ENCODE measurements around the gene SPNS3. TPM values are rescaled to one million over a fixed set of nuclear protein-coding genes. Genes with fewer than 3 reads are reported as not detected.

The SPNS3 gene
- total and polyA plus RNA-seq, 9 of the 15 experiments (the other 6 are each of a cell fraction or from before 2014, with no cell fraction given), result not detected

DNA sequence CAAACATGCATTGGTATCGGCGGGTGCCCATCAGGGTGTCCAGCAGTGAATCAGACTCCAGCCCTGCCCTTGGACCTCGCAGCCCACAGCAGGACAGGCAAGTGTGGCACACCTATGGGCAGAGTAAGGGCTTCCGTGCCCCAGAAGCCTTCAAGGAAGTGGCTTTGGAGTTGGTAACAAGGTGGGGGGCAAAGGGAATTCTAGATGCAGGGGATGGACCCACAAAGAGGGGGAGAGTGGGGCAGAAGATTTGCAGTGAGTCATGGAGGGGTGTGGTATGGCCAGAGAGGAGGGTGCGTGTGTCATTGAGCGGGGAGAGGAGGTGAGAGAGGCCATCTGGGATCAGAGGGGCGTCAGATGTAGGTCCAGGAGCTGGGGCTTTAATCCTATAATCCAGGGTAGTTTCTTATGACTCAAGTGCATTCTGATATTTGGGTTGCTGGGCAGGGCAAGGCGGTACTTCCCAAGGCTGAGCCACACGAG lies 56.4 kb downstream of the SPNS3 start:
- Histone ChIP-seq H3K4me2 (ENCODE audit: insufficient read depth, low read length) (no peak overlapping the region), H3K4me3 (no peak overlapping the region), H3K9me3 (replicated peaks; ENCODE audit: control insufficient read depth, insufficient read depth, low read depth, low read length) (no peaks in the 10 kb centered on the region), H3K27ac (ENCODE audit: extremely low read depth, low read depth, low read length) (no peak overlapping the region), H3K4me1 (replicated peaks in 1 of 2; ENCODE audit: control insufficient read depth in 2 of 2, insufficient read depth in 2 of 2, low read length in 2 of 2) (no peaks in the 10 kb centered on the region), H4K20me1 (replicated peaks; ENCODE audit: control insufficient read depth, insufficient read depth, low read length) (peaks cover 5% of the 10 kb centered on the region), H3K27me3 (ENCODE audit: control insufficient read depth in 2 of 2, insufficient read depth in 2 of 2, low read length in 2 of 2) (peaks cover 5 to 51% of the 10 kb centered on the region in 2 experiments; a peak in 4 of 5 replicates), H2AFZ (ENCODE audit: low read depth, low read length) (no peak overlapping the region), H3K79me2 (ENCODE audit: control insufficient read depth, insufficient read depth, low read length) (no peaks in the 10 kb centered on the region), H3K9ac (ENCODE audit: insufficient read depth in 1 of 2, low read depth in 2 of 2, low read length in 2 of 2) (no peak overlapping the region), H3K9me1 (ENCODE audit: control insufficient read depth, insufficient read depth, low read length) (no peaks in the 10 kb centered on the region), H3K36me3 (ENCODE audit: control insufficient read depth, insufficient read depth, low read length) (no peaks in the 10 kb centered on the region)
- BruUV-seq (replicated peaks), result no TSS peak
- ChIA-PET CTCF (ENCODE audit: low intra/inter-chr PET ratio) (no interaction called here), POLR2A (no interaction called here)
- intact Hi-C loops (cut with micrococcal nuclease) (no loop called here), in situ Hi-C loops (cut with MboI) (no loop called here)
- 2% methylated on average over 7 of the region's 9 CpGs for WGBS (ENCODE audit: insufficient coverage, low coverage, missing lambda C conversion rate)
- no peak for FAIRE-seq
- no peak for TF ChIP-seq STAT5A (IDR thresholded peaks at IDR 0.05; ENCODE audit: borderline replicate concordance, low read length)
- TF ChIP-seq RNF2 (IDR thresholded peaks at IDR 0.05), result no peak
- TF ChIP-seq, protein P1, sequence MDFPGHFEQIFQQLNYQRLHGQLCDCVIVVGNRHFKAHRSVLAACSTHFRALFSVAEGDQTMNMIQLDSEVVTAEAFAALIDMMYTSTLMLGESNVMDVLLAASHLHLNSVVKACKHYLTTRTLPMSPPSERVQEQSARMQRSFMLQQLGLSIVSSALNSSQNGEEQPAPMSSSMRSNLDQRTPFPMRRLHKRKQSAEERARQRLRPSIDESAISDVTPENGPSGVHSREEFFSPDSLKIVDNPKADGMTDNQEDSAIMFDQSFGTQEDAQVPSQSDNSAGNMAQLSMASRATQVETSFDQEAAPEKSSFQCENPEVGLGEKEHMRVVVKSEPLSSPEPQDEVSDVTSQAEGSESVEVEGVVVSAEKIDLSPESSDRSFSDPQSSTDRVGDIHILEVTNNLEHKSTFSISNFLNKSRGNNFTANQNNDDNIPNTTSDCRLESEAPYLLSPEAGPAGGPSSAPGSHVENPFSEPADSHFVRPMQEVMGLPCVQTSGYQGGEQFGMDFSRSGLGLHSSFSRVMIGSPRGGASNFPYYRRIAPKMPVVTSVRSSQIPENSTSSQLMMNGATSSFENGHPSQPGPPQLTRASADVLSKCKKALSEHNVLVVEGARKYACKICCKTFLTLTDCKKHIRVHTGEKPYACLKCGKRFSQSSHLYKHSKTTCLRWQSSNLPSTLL (IDR thresholded peaks at IDR 0.05), result no peak
- TF ChIP-seq, protein P2, sequence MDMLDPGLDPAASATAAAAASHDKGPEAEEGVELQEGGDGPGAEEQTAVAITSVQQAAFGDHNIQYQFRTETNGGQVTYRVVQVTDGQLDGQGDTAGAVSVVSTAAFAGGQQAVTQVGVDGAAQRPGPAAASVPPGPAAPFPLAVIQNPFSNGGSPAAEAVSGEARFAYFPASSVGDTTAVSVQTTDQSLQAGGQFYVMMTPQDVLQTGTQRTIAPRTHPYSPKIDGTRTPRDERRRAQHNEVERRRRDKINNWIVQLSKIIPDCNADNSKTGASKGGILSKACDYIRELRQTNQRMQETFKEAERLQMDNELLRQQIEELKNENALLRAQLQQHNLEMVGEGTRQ (CRISPR knock-in tag; IDR thresholded peaks at IDR 0.05), result no peak
- TF ChIP-seq, protein P3, sequence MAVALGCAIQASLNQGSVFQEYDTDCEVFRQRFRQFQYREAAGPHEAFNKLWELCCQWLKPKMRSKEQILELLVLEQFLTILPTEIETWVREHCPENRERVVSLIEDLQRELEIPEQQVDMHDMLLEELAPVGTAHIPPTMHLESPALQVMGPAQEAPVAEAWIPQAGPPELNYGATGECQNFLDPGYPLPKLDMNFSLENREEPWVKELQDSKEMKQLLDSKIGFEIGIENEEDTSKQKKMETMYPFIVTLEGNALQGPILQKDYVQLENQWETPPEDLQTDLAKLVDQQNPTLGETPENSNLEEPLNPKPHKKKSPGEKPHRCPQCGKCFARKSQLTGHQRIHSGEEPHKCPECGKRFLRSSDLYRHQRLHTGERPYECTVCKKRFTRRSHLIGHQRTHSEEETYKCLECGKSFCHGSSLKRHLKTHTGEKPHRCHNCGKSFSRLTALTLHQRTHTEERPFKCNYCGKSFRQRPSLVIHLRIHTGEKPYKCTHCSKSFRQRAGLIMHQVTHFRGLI (CRISPR knock-in tag; IDR thresholded peaks at IDR 0.05), result no peak
- TF ChIP-seq ZNF282 (CRISPR knock-in tag; IDR thresholded peaks at IDR 0.05), result no peak
- no peak for TF ChIP-seq CBFA2T3 (IDR thresholded peaks at IDR 0.05)
- TF ChIP-seq GATAD2B (IDR thresholded peaks at IDR 0.05; ENCODE audit: borderline replicate concordance), result no peak
- TF ChIP-seq, protein P4, sequence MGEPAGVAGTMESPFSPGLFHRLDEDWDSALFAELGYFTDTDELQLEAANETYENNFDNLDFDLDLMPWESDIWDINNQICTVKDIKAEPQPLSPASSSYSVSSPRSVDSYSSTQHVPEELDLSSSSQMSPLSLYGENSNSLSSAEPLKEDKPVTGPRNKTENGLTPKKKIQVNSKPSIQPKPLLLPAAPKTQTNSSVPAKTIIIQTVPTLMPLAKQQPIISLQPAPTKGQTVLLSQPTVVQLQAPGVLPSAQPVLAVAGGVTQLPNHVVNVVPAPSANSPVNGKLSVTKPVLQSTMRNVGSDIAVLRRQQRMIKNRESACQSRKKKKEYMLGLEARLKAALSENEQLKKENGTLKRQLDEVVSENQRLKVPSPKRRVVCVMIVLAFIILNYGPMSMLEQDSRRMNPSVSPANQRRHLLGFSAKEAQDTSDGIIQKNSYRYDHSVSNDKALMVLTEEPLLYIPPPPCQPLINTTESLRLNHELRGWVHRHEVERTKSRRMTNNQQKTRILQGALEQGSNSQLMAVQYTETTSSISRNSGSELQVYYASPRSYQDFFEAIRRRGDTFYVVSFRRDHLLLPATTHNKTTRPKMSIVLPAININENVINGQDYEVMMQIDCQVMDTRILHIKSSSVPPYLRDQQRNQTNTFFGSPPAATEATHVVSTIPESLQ (CRISPR knock-in tag; IDR thresholded peaks at IDR 0.05), result no peak
- TF ChIP-seq, protein P5, sequence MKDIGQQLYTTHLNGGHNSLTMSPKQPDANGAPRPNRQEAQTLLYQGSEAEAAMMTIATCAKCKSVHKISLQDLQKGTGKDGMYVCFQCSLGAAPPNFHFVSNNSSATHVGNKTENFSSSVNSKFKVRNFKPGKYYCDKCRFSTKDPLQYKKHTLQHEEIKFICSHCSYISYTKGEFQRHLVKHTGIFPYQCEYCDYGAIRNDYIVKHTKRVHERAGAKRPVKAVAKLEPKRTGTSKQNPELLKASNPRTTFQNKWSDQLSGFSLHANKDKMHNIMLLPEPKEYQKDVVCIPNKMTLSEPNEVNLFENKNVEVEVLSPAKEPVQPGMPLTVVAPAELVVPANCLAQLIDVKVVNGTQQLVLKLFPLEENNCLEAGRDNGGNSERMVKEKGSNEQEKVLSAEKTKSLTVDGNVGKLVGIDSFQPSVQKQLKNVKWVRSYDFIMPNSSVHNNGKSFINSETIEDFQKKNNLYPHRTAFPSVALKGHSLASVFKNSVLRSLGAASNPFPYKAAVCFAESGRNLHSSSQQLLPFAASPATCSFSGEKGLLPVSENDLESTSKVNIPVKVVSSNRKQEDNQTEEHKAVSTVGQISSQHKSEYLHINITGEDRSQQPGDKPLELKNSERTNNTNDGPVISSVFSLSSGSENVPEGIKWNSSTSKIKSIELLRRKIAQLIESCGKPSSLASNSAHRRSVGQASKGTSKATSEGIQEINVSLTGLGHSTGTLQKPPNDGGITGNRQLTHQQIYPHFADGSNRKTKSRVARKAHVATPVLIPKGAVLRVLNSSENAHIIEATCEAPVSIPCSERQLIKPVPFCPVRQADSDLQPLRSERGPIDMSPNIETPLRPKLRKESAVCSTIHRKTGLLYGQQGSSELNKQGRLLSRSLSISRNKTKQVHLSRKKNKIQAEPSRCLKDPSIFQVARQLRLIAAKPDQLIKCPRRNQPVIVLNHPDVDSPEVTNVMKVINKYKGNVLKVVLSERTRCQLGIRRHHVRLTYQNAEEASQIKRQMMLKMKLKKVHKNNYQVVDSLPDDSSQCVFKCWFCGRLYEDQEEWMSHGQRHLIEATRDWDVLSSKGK (CRISPR knock-in tag; IDR thresholded peaks at IDR 0.05), result no peak
- TF ChIP-seq FIP1L1 (IDR thresholded peaks at IDR 0.05; ENCODE audit: low read depth, low read length, poor library complexity, severe bottlenecking), result no peak
- DNase-seq (ENCODE audit: extremely low read depth in 1 of 4, low spot score in 3 of 4), result no peak
- no peak for ATAC-seq

Data from K562 (cell line).